H1 (cell line): Measurements from ENCODE around the gene PRAMEF5. TPM values are rescaled to one million over a fixed set of nuclear protein-coding genes. Genes with fewer than 3 reads are reported as not detected.
"Not testable (repeated sequence)": the region's sequence is repeated elsewhere in the genome, so short reads cannot be mapped to it uniquely, and the experiment has no call there.

Experiments
- CTCF ChIA-PET: fragments of 300-600 bp; sonication (Branson Sonifier 250); formaldehyde crosslinking; loops from one replicate; lab custom pipeline; 2021; ENCODE audit not compliant: partially characterized antibody; lab: Charles Lee
- POLR2A ChIA-PET: fragments of 300-600 bp; sonication (Branson Sonifier 250); formaldehyde crosslinking; loops from one replicate; lab custom pipeline; 2021; ENCODE audit warnings: inconsistent platforms; ENCODE audit not compliant: partially characterized antibody; lab: Charles Lee
- DNase-seq, 2 experiments: peaks; one replicate each; pipeline versions ENCODE4 v3.0.0 to v3.0.0-alpha.2; 2010 to 2022; ENCODE audit warnings: low spot score in 2 of 2, low read depth in 1 of 2, mixed read lengths in 1 of 2
- FAIRE-seq: peaks from 2 replicates; lab custom pipeline; 2011; peaks lifted over from hg19 to GRCh38; lab: Jason Lieb, UNC
- H2AFZ ChIP-seq: 2 replicates; pipeline ENCODE4 v1.8.1; 2012; ENCODE audit warnings: low read length, inconsistent platforms
- H2AK5ac ChIP-seq: 2 replicates; pipeline ENCODE4 v1.6.1; 2013; ENCODE audit warnings: low read depth, low read length
- H2BK120ac ChIP-seq: replicated peaks from 2 replicates; pipeline ENCODE3; 2013; ENCODE audit warnings: low read depth, low read length, inconsistent platforms
- H2BK12ac ChIP-seq: 2 replicates; pipeline ENCODE4 v1.6.1; 2013; ENCODE audit warnings: low read depth, low read length
- H2BK15ac ChIP-seq: 2 replicates; pipeline ENCODE4 v1.6.1; 2013; ENCODE audit warnings: low read length
- H2BK20ac ChIP-seq: 2 replicates; pipeline ENCODE4 v1.6.1; 2013; ENCODE audit warnings: low read length
- H2BK5ac ChIP-seq: 2 replicates; pipeline ENCODE4 v1.6.1; 2013; ENCODE audit warnings: low read depth, low read length
- H3K14ac ChIP-seq: 2 replicates; pipeline ENCODE4 v1.6.1; 2013; ENCODE audit warnings: inconsistent platforms; ENCODE audit not compliant: insufficient read length
- H3K18ac ChIP-seq: 2 replicates; pipeline ENCODE4 v1.6.1; 2013; ENCODE audit warnings: low read length; ENCODE audit errors: extremely low read depth
- H3K23ac ChIP-seq: 2 replicates; pipeline ENCODE4 v1.6.1; 2013; ENCODE audit warnings: inconsistent platforms; ENCODE audit not compliant: insufficient read length
- H3K23me2 ChIP-seq: 2 replicates; pipeline ENCODE4 v1.6.1; 2013; ENCODE audit warnings: low read depth, low read length
- H3K27ac ChIP-seq: 2 replicates; pipeline ENCODE4 v1.6.1; 2011; ENCODE audit warnings: low read depth, low read length, inconsistent platforms
- H3K27me3 ChIP-seq, 4 experiments: replicated peaks in 1 of 4; 1 replicate in 1 of 4; 2 replicates in 3 of 4; pipeline versions ENCODE4 v1.6.1 to v1.8.1; 2011 to 2013; ENCODE audit warnings: low read length in 3 of 4, mild to moderate bottlenecking in 3 of 4, inconsistent platforms in 2 of 4, mixed read lengths in 2 of 4, moderate library complexity in 1 of 4; ENCODE audit not compliant: control insufficient read depth in 3 of 4, insufficient read depth in 3 of 4; ENCODE audit errors: extremely low read depth in 1 of 4
- H3K36me3 ChIP-seq, 4 experiments: 2 replicates each; pipeline versions ENCODE4 v1.6.1 to v1.8.1; 2011 to 2013; ENCODE audit warnings: mild to moderate bottlenecking in 4 of 4, low read length in 3 of 4, moderate library complexity in 2 of 4, control low read depth in 1 of 4, inconsistent platforms in 1 of 4; ENCODE audit not compliant: insufficient read depth in 4 of 4, control insufficient read depth in 2 of 4
- H3K4ac ChIP-seq: replicated peaks from 2 replicates; pipeline ENCODE3; 2013; ENCODE audit warnings: low read length, low read depth, mixed read lengths, inconsistent platforms; ENCODE audit not compliant: insufficient read length
- H3K4me1 ChIP-seq, 4 experiments: replicated peaks in 1 of 4; 1 replicate in 1 of 4; 2 replicates in 3 of 4; pipeline versions ENCODE4 v1.6.1 to v1.8.1; 2011 to 2013; ENCODE audit warnings: low read length in 3 of 4, inconsistent platforms in 2 of 4, mixed read lengths in 1 of 4; ENCODE audit not compliant: insufficient read depth in 4 of 4, control insufficient read depth in 3 of 4
- H3K4me2 ChIP-seq, 2 experiments: 2 replicates each; pipeline versions ENCODE4 v1.6.1 to v1.8.1; 2011 to 2013; ENCODE audit warnings: low read depth in 2 of 2, low read length in 2 of 2, control low read depth in 1 of 2, inconsistent platforms in 1 of 2, mild to moderate bottlenecking in 1 of 2; ENCODE audit not compliant: insufficient read depth in 1 of 2
- H3K4me3 ChIP-seq, 4 experiments: fragments of 200-600, 300-600 bp in 1 of 4; sonication (generic), shearing (Covaris generic), sonication (Bioruptor Twin) in 1 of 4; 2 replicates each; pipeline versions ENCODE4 v1.5.1 to v1.8.1; 2011 to 2016; ENCODE audit warnings: low read length in 4 of 4, low read depth in 3 of 4, control low read depth in 2 of 4, inconsistent platforms in 2 of 4, mild to moderate bottlenecking in 2 of 4, mixed read lengths in 1 of 4, moderate library complexity in 1 of 4; ENCODE audit not compliant: insufficient read depth in 2 of 4; ENCODE audit errors: extremely low read depth in 1 of 4
- H3K56ac ChIP-seq: replicated peaks from 2 replicates; pipeline ENCODE3; 2013; ENCODE audit warnings: low read depth, mild to moderate bottlenecking, mixed read lengths, low read length, inconsistent platforms; ENCODE audit not compliant: insufficient read length
- H3K79me1 ChIP-seq: 2 replicates; pipeline ENCODE4 v1.6.1; 2013; ENCODE audit warnings: low read depth, low read length, control low read depth
- H3K79me2 ChIP-seq, 2 experiments: 2 replicates each; pipeline versions ENCODE4 v1.6.1 to v1.8.1; 2012 to 2013; ENCODE audit warnings: low read length in 2 of 2, mild to moderate bottlenecking in 2 of 2, inconsistent platforms in 1 of 2; ENCODE audit not compliant: insufficient read depth in 2 of 2, control insufficient read depth in 1 of 2
- H3K9ac ChIP-seq, 4 experiments: replicated peaks in 1 of 4; 1 replicate in 1 of 4; 2 replicates in 3 of 4; pipeline versions ENCODE4 v1.6.1 to v1.8.1; 2011 to 2013; ENCODE audit warnings: low read depth in 3 of 4, low read length in 3 of 4, control low read depth in 2 of 4, mild to moderate bottlenecking in 2 of 4, moderate library complexity in 2 of 4, inconsistent platforms in 1 of 4; ENCODE audit errors: extremely low read depth in 1 of 4
- H3K9me3 ChIP-seq, 2 experiments: 2 replicates each; pipeline versions ENCODE4 v1.6.1 to v1.8.1; 2012 to 2013; ENCODE audit warnings: mild to moderate bottlenecking in 2 of 2, moderate library complexity in 2 of 2, control low read depth in 1 of 2, inconsistent platforms in 1 of 2, low read depth in 1 of 2, low read length in 1 of 2, mixed read lengths in 1 of 2; ENCODE audit not compliant: insufficient read depth in 2 of 2
- H4K20me1 ChIP-seq, 2 experiments: replicated peaks in 1 of 2; 2 replicates each; pipeline versions ENCODE3 to v1.8.1; 2011 to 2013; ENCODE audit warnings: inconsistent platforms in 2 of 2, low read length in 2 of 2, mild to moderate bottlenecking in 1 of 2; ENCODE audit not compliant: insufficient read depth in 2 of 2, control insufficient read depth in 1 of 2
- H4K5ac ChIP-seq: 2 replicates; pipeline ENCODE4 v1.6.1; 2013; ENCODE audit warnings: low read length, low read depth, mixed read lengths, inconsistent platforms; ENCODE audit not compliant: insufficient read length
- H4K8ac ChIP-seq: 2 replicates; pipeline ENCODE4 v1.8.0; 2013; ENCODE audit warnings: mild to moderate bottlenecking, moderate library complexity, low read length, inconsistent platforms; ENCODE audit not compliant: insufficient read depth; ENCODE audit errors: extremely low read depth
- H4K91ac ChIP-seq: replicated peaks from 2 replicates; pipeline ENCODE3; 2013; ENCODE audit warnings: low read length, mixed read lengths, inconsistent platforms; ENCODE audit not compliant: insufficient read length
- WGBS, 2 experiments: shearing (Covaris generic) in 1 of 2; methylation state at CpG; one replicate each; pipeline versions ENCODE4 v1.1.6 to v1.1.7; 2013 to 2015; ENCODE audit warnings: low lambda C conversion rate in 2 of 2, mixed read lengths in 2 of 2, inconsistent platforms in 1 of 2, low coverage in 1 of 2, missing lambda C conversion rate in 1 of 2; ENCODE audit not compliant: insufficient replicate concordance in 2 of 2, insufficient coverage in 1 of 2, insufficient read length in 1 of 2; ENCODE audit errors: extremely low coverage in 1 of 2, missing lambda C conversion rate in 1 of 2; 5-methylcytosine and 5-hydroxymethylcytosine counted together
- polyA plus RNA-seq, 7 experiments: library from polyadenylated mRNA; depleted of rRNA in 3 of 7; stranded (reverse) in 5 of 7; unstranded in 2 of 7; fragments of >200 nt in 5 of 7; fragments of 200-250 nt in 2 of 7; gene quantifications; 1 replicate in 5 of 7; 2 replicates in 1 of 7; 4 replicates in 1 of 7; pipeline versions ENCODE4 v1.2.1 to v1.2.3, GENCODE V29; 2011 to 2013; ENCODE audit warnings: missing spikeins in 2 of 7, mixed read lengths in 2 of 7
- total RNA-seq: library from RNA; stranded (reverse); fragmentation: NEBNext Ultra II Directional; extraction: Animal tissue kit (Norgen Biotek cat#: 25700); gene quantifications from 2 replicates; pipeline ENCODE4 v1.2.1, GENCODE V29; 2021

Gene PRAMEF5
- total and polyA plus RNA-seq, 2 of the 8 experiments (the other 6 are each of a cell fraction or from before 2014, with no cell fraction given), result not detected

DNA sequence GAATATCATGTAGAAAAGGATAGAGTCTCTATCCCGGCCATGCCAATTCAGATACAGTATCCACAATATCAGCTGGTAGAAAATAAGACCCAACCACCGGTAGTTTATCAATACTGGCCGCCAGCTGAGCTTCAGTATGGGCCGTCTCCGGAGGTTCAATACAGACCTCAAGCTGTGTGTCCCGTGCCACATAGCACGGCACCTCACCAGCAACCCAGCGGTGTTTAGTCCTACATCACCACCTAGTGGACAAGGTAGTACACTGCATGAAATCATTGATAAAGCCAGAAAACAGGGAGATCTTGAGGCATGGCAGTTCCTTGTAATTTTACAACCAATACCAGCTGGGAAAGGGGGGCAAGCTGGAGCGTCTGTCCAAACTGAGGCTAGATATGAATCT lies 45.3 kb upstream of the PRAMEF5 start:
- H3K4me3 ChIP-seq, H3K4me2 ChIP-seq, H2BK5ac ChIP-seq, H2AFZ ChIP-seq, H3K4ac ChIP-seq, DNase-seq, CTCF ChIA-PET, H3K4me1 ChIP-seq, H3K9ac ChIP-seq, H4K20me1 ChIP-seq, H4K91ac ChIP-seq, H3K27ac ChIP-seq, H2BK12ac ChIP-seq, FAIRE-seq, POLR2A ChIA-PET, H3K56ac ChIP-seq, H3K9me3 ChIP-seq, H3K23me2 ChIP-seq, H3K36me3 ChIP-seq, H3K27me3 ChIP-seq, H2BK20ac ChIP-seq, H3K14ac ChIP-seq, H2AK5ac ChIP-seq, H2BK15ac ChIP-seq, H2BK120ac ChIP-seq, H3K18ac ChIP-seq, H4K5ac ChIP-seq, H4K8ac ChIP-seq, H3K23ac ChIP-seq, H3K79me1 ChIP-seq, H3K79me2 ChIP-seq: not testable (repeated sequence)
- no CpG with 5 or more reads among the region's 9 CpGs for WGBS, 2 experiments

DNA sequence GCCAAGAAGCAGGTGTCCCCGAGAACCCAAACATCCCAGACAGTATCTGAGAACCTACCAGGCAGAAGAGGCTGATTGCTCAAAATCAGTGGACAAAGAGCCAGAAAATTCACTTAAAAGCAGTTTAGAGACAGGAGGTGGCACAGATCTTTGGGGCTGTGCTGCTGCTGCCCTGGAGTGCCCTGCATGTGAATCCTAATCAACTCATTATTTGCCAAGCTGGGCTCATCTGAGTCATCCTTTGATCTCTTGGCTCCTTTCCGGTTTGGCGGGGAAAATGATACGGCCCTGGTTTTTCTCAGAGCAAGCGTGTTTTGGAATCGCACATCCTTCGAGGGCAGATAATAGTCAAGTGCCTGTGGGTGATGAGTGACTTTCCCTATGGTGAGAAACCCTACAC lies 37.4 kb upstream of the PRAMEF5 start:
- not testable (repeated sequence) for H3K79me1 ChIP-seq, FAIRE-seq, H4K91ac ChIP-seq

More for the DNA sequence above, 37.4 kb upstream of the PRAMEF5 start:
- H3K23ac ChIP-seq, H3K4me2 ChIP-seq, H2BK120ac ChIP-seq, POLR2A ChIA-PET, H2BK20ac ChIP-seq, H2BK12ac ChIP-seq, H4K8ac ChIP-seq, H3K27ac ChIP-seq, H3K79me2 ChIP-seq, DNase-seq, H3K14ac ChIP-seq, H3K4me3 ChIP-seq, H2AFZ ChIP-seq, H3K56ac ChIP-seq, H3K9ac ChIP-seq, H3K18ac ChIP-seq, H2AK5ac ChIP-seq, H4K5ac ChIP-seq, H3K9me3 ChIP-seq, CTCF ChIA-PET, H4K20me1 ChIP-seq, H2BK15ac ChIP-seq, H3K4ac ChIP-seq, H3K4me1 ChIP-seq, H3K36me3 ChIP-seq, H3K27me3 ChIP-seq, H2BK5ac ChIP-seq, H3K23me2 ChIP-seq: not testable (repeated sequence)
- no CpG with 5 or more reads among the region's 7 CpGs for WGBS, 2 experiments
